SU-DHL-6 (cell line): Measurements from ENCODE around the gene LRP2.

ENCODE experiments used
- H2AFZ ChIP-seq: fragments of 200-600 bp; sonication (generic); 2 replicates; pipeline ENCODE4 v1.6.1; 2014; ENCODE audit warnings: low read depth, mild to moderate bottlenecking, moderate library complexity, mixed read lengths, antibody characterized with exemption, low read length; ENCODE audit not compliant: severe bottlenecking
- H3F3A ChIP-seq: fragments of 200-600 bp; shearing (Covaris generic); 2 replicates; pipeline ENCODE4 v1.6.0; 2016; ENCODE audit warnings: antibody characterized with exemption, mild to moderate bottlenecking; ENCODE audit not compliant: insufficient read depth
- H3K27ac ChIP-seq: fragments of 200-600 bp; sonication (generic); 2 replicates; pipeline ENCODE4 v1.5.1; 2016; ENCODE audit warnings: low read depth, mild to moderate bottlenecking, low read length, moderate library complexity, mixed read lengths
- H3K27me3 ChIP-seq: fragments of 200-600 bp; sonication (generic), shearing (Covaris generic); 2 replicates; pipeline ENCODE4 v1.6.0; 2014; ENCODE audit warnings: mild to moderate bottlenecking, low read length
- H3K36me3 ChIP-seq: fragments of 200-600 bp; sonication (generic); 2 replicates; pipeline ENCODE4 v1.6.1; 2014; ENCODE audit warnings: mild to moderate bottlenecking, low read length, mixed read lengths
- H3K4me2 ChIP-seq: fragments of 300-600, 200-600 bp; shearing (Covaris generic), sonication (generic); 2 replicates; pipeline ENCODE4 v1.6.0; 2014; ENCODE audit warnings: low read length, low read depth, mild to moderate bottlenecking; ENCODE audit not compliant: poor library complexity, severe bottlenecking
- H3K4me3 ChIP-seq: fragments of 200-600 bp; sonication (generic); 2 replicates; pipeline ENCODE4 v1.5.1; 2014; ENCODE audit warnings: antibody characterized with exemption, low read length, mild to moderate bottlenecking, mixed read lengths; ENCODE audit not compliant: insufficient read depth, poor library complexity, severe bottlenecking
- H3K79me2 ChIP-seq: fragments of 200-600 bp; sonication (generic); 2 replicates; pipeline ENCODE4 v1.6.1; 2014; ENCODE audit warnings: mild to moderate bottlenecking, low read length, moderate library complexity; ENCODE audit not compliant: insufficient read depth
- H3K9ac ChIP-seq: fragments of 200-600 bp; sonication (generic); 2 replicates; pipeline ENCODE4 v1.7.0; 2014; ENCODE audit warnings: mild to moderate bottlenecking, low read length
- H3K9me2 ChIP-seq: fragments of 200-600 bp; sonication (generic); replicated peaks from 2 replicates; pipeline ENCODE4 v1.6.1; 2014; ENCODE audit warnings: low read length; ENCODE audit not compliant: insufficient read depth
- H3K9me3 ChIP-seq: fragments of 200-600 bp; sonication (generic); 2 replicates; pipeline ENCODE4 v1.6.1; 2014; ENCODE audit warnings: low read length, mixed read lengths; ENCODE audit not compliant: insufficient read depth
- H4K20me1 ChIP-seq: fragments of 200-600 bp; sonication (generic); 2 replicates; pipeline ENCODE4 v1.6.1; 2014; ENCODE audit warnings: low read depth, mild to moderate bottlenecking, antibody characterized with exemption, low read length, moderate library complexity, mixed read lengths
- CTCF ChIP-seq: fragments of 200-600 bp; sonication (generic); IDR thresholded peaks from one replicate; pipeline ENCODE4 v1.5.1; 2017; ENCODE audit warnings: antibody characterized with exemption, mild to moderate bottlenecking, low read length, moderate library complexity; ENCODE audit not compliant: insufficient read depth, poor library complexity, severe bottlenecking
- EZH2phosphoT487 ChIP-seq: fragments of 200-600 bp; sonication (generic), shearing (Covaris generic); conservative IDR thresholded peaks from 2 replicates; pipeline ENCODE4 v1.6.1; 2018; ENCODE audit warnings: mild to moderate bottlenecking, antibody characterized with exemption, low read length, moderate library complexity, mixed read lengths

The LRP2 gene

GRCh38 chr2:169106134-169106533 lies 256.2 kb downstream of the LRP2 start:
- TF ChIP-seq CTCF (no peak), EZH2phosphoT487 (no peak)
- no peak overlapping the region for H3K4me3 ChIP-seq

GRCh38 chr2:169105476-169105875 lies 256.9 kb downstream of the LRP2 start:
- H3K9me2 ChIP-seq = no peaks in the 10 kb centered on the region
- H2AFZ ChIP-seq = no peak overlapping the region
- no peak overlapping the region for H3K27ac ChIP-seq
- no peak overlapping the region for H3K4me2 ChIP-seq
- H3K79me2 ChIP-seq = no peaks in the 10 kb centered on the region
- no peak overlapping the region for H3K4me3 ChIP-seq
- no peaks in the 10 kb centered on the region for H3F3A ChIP-seq
- TF ChIP-seq CTCF = no peak
- TF ChIP-seq EZH2phosphoT487 = no peak
- no peak overlapping the region for H3K9ac ChIP-seq
- no peaks in the 10 kb centered on the region for H4K20me1 ChIP-seq
- H3K27me3 ChIP-seq = no peaks in the 10 kb centered on the region
- H3K36me3 ChIP-seq = no peaks in the 10 kb centered on the region
- H3K9me3 ChIP-seq = no peaks in the 10 kb centered on the region

More at GRCh38 chr2:169106134-169106533, 256.2 kb downstream of the LRP2 start:
- H2AFZ ChIP-seq = no peak overlapping the region
- H3K27me3 ChIP-seq = no peaks in the 10 kb centered on the region
- H3K9ac ChIP-seq = no peak overlapping the region
- no peaks in the 10 kb centered on the region for H3K9me3 ChIP-seq
- no peaks in the 10 kb centered on the region for H3K9me2 ChIP-seq
- H3F3A ChIP-seq = no peaks in the 10 kb centered on the region
- no peak overlapping the region for H3K4me2 ChIP-seq
- no peaks in the 10 kb centered on the region for H3K79me2 ChIP-seq
- no peak overlapping the region for H3K27ac ChIP-seq
- no peaks in the 10 kb centered on the region for H3K36me3 ChIP-seq
- H4K20me1 ChIP-seq = no peaks in the 10 kb centered on the region

- Histone ChIP-seq H3K79me2 (no peaks in the 10 kb centered on the region), H3K4me3 (no peak overlapping the region), H4K20me1 (no peaks in the 10 kb centered on the region), H3K9ac (no peak overlapping the region), H3K27me3 (no peaks in the 10 kb centered on the region), H2AFZ (no peak overlapping the region), H3F3A (no peaks in the 10 kb centered on the region), H3K9me2 (no peaks in the 10 kb centered on the region), H3K36me3 (no peaks in the 10 kb centered on the region), H3K27ac (no peak overlapping the region), H3K4me2 (no peak overlapping the region), H3K9me3 (no peaks in the 10 kb centered on the region)
- TF ChIP-seq EZH2phosphoT487 = no peak
- TF ChIP-seq CTCF = no peak
These were observed 257.5 kb downstream of the LRP2 start for GRCh38 chr2:169104848-169105247.
